ENCODE measurements around the gene TMEM169. TPM values are rescaled to one million over a fixed set of nuclear protein-coding genes. Genes with fewer than 3 reads are reported as not detected.

TMEM169 gene
- total and polyA plus RNA-seq, 2 of the 13 experiments (the other 11 are each of a cell fraction or from before 2014, with no cell fraction given), result 1.5 to 4.5 TPM

GRCh38 chr2:216121255-216121654 lies 39.5 kb downstream of the TMEM169 start:
- DNase-seq (ENCODE audit: low spot score) (no peak), FAIRE-seq (no peak), ATAC-seq (no peak)
- CTCF ChIA-PET (ENCODE audit: low intra/inter-chr PET ratio, low total read pairs), result no interaction called here
- Histone ChIP-seq H3K9ac (ENCODE audit: insufficient read depth, low read depth, low read length) (no peak overlapping the region), H2AFZ (ENCODE audit: low read length) (no peak overlapping the region), H3K79me2 (ENCODE audit: insufficient read depth, low read length) (peaks cover 27% of the 10 kb centered on the region), H3K27me3 (ENCODE audit: control insufficient read depth in 1 of 2, insufficient read depth in 2 of 2, low read length in 2 of 2) (no peaks in the 10 kb centered on the region), H4K20me1 (ENCODE audit: insufficient read depth, low read length) (no peaks in the 10 kb centered on the region), H3K4me2 (ENCODE audit: low read depth, low read length) (no peak overlapping the region), H3K9me3 (ENCODE audit: low read length) (no peaks in the 10 kb centered on the region), H3K4me1 (ENCODE audit: insufficient read depth, low read length) (peaks cover 10% of the 10 kb centered on the region), H3K27ac (ENCODE audit: extremely low read length, insufficient read depth, low read length) (peak overlapping the region; percentile 6), H3K4me3 (replicated peaks in 1 of 3; ENCODE audit: insufficient read depth in 1 of 3, low read depth in 2 of 3, low read length in 3 of 3) (no peak overlapping the region), H3K36me3 (replicated peaks in 1 of 2; ENCODE audit: control insufficient read depth in 1 of 2, insufficient read depth in 2 of 2, low read length in 2 of 2) (peaks cover 22 to 98% of the 10 kb centered on the region in 2 experiments)
- TF ChIP-seq DR1 (CRISPR knock-in tag; IDR thresholded peaks at IDR 0.05) (no peak), ZNF597 (CRISPR knock-in tag; IDR thresholded peaks at IDR 0.05) (no peak), NFE2L2 (IDR thresholded peaks at IDR 0.05; ENCODE audit: low read length) (0 out of 2 replicates have a peak, but pooled peaks have one; percentile 49), ZNF768 (CRISPR knock-in tag; IDR thresholded peaks at IDR 0.05) (no peak), ZNF564 (CRISPR knock-in tag; IDR thresholded peaks at IDR 0.05) (peak; percentile 93)
- intact Hi-C loops (cut with micrococcal nuclease; ENCODE audit: unreplicated experiment), result no loop called here
- WGBS (ENCODE audit: low lambda C conversion rate), result 93% methylated on average over 3 of the region's 3 CpGs
- BruUV-seq (replicated peaks), result no TSS peak
- POLR2A ChIA-PET, result no interaction called here
- in situ Hi-C loops (cut with HindIII; ENCODE audit: extremely low pct_ligation_motif_present, low pct_unique_long_range_greater_than_20kb), result no loop called here

GRCh38 chr2:216126943-216127342 lies 45.2 kb downstream of the TMEM169 start:
- Histone ChIP-seq H3K4me1 (ENCODE audit: insufficient read depth, low read length) (peaks cover 20% of the 10 kb centered on the region), H3K9ac (ENCODE audit: insufficient read depth, low read depth, low read length) (no peak overlapping the region), H2AFZ (ENCODE audit: low read length) (no peak overlapping the region), H3K27me3 (ENCODE audit: control insufficient read depth in 1 of 2, insufficient read depth in 2 of 2, low read length in 2 of 2) (no peaks in the 10 kb centered on the region), H3K79me2 (ENCODE audit: insufficient read depth, low read length) (peaks cover 7% of the 10 kb centered on the region), H3K36me3 (replicated peaks in 1 of 2; ENCODE audit: control insufficient read depth in 1 of 2, insufficient read depth in 2 of 2, low read length in 2 of 2) (peaks cover 24 to 91% of the 10 kb centered on the region in 2 experiments), H4K20me1 (ENCODE audit: insufficient read depth, low read length) (no peaks in the 10 kb centered on the region; the same call in 1 of the 2 replicates), H3K9me3 (ENCODE audit: low read length) (no peaks in the 10 kb centered on the region), H3K4me3 (replicated peaks in 1 of 3; ENCODE audit: insufficient read depth in 1 of 3, low read depth in 2 of 3, low read length in 3 of 3) (no peak overlapping the region), H3K27ac (ENCODE audit: extremely low read length, insufficient read depth, low read length) (no peak overlapping the region), H3K4me2 (ENCODE audit: low read depth, low read length) (no peak overlapping the region)
- in situ Hi-C loops (cut with HindIII; ENCODE audit: extremely low pct_ligation_motif_present, low pct_unique_long_range_greater_than_20kb) (no loop called here), intact Hi-C loops (cut with micrococcal nuclease; ENCODE audit: unreplicated experiment) (no loop called here)
- CTCF ChIA-PET (ENCODE audit: low intra/inter-chr PET ratio, low total read pairs), result no interaction called here
- DNase-seq (ENCODE audit: low spot score) (no peak), ATAC-seq (no peak), FAIRE-seq (no peak)
- POLR2A ChIA-PET, result no interaction called here
- TF ChIP-seq NR2C2 (CRISPR knock-in tag; IDR thresholded peaks at IDR 0.05; ENCODE audit: borderline replicate concordance) (no peak), ZNF446 (CRISPR knock-in tag; IDR thresholded peaks at IDR 0.05) (no peak), ZNF839 (CRISPR knock-in tag; IDR thresholded peaks at IDR 0.05; ENCODE audit: borderline replicate concordance) (no peak), SMAD9 (CRISPR knock-in tag; IDR thresholded peaks at IDR 0.05) (no peak), MAFG (CRISPR knock-in tag; IDR thresholded peaks at IDR 0.05) (no peak), ZNF350 (CRISPR knock-in tag; IDR thresholded peaks at IDR 0.05; ENCODE audit: borderline replicate concordance, low read depth) (no peak), TARDBP (CRISPR knock-in tag; IDR thresholded peaks at IDR 0.05) (no peak)
- BruUV-seq (replicated peaks), result no TSS peak
- 98% methylated on average over 5 of the region's 5 CpGs for WGBS (ENCODE audit: low lambda C conversion rate)
